H4 (cell line): ENCODE data around the gene OXTR. TPM values are rescaled to one million over a fixed set of nuclear protein-coding genes. Genes with fewer than 3 reads are reported as not detected.
"Not testable (repeated sequence)": the region's sequence is repeated elsewhere in the genome, so short reads cannot be mapped to it uniquely, and the experiment has no call there.

ENCODE experiments used
- DNase-seq: peaks from one replicate; pipeline ENCODE4 v3.0.0-alpha.2; 2015; ENCODE audit warnings: low spot score
- total RNA-seq: library from RNA; depleted of rRNA; stranded (reverse); fragments of >200 nt; shearing (Covaris generic); gene quantifications from 2 replicates; pipeline ENCODE4 v1.2.3, GENCODE V29; 2014

Gene OXTR
- total RNA-seq, 1 experiment from 2014 or later = 0.12 TPM

DNA sequence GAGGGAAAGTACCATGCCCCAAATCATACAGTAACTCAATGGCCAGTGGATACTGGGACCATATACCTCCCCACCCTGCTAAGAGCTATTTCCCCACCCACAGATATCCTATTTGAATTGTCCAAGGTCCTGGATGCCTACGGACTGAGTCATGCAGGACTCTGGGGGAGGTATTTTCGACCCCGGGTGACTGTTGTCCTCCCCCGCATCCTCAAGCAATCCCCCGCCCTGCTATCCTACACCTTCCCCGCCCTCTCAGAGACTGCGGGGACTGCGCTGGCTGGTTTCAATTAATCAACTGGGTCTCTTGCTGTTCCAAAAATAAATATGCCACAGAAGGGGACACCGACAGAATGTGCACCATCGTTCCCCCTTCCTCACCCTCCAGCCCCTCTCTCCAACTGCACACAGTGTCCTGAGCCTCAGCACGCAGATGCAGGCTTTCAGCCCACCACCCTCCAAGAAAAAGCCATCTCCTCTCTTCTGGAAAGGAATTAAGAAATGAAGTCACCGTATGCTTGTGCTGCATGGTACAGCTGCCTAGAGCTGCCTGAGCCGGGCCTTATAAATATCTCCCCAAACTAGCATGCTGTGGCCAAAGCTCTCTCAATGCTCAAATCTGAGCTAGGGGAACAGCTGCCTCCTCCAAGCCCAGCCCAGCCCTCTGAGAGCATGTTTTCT, 27.7 kb downstream of the OXTR start:
- DNase-seq = peak; percentile 52

DNA sequence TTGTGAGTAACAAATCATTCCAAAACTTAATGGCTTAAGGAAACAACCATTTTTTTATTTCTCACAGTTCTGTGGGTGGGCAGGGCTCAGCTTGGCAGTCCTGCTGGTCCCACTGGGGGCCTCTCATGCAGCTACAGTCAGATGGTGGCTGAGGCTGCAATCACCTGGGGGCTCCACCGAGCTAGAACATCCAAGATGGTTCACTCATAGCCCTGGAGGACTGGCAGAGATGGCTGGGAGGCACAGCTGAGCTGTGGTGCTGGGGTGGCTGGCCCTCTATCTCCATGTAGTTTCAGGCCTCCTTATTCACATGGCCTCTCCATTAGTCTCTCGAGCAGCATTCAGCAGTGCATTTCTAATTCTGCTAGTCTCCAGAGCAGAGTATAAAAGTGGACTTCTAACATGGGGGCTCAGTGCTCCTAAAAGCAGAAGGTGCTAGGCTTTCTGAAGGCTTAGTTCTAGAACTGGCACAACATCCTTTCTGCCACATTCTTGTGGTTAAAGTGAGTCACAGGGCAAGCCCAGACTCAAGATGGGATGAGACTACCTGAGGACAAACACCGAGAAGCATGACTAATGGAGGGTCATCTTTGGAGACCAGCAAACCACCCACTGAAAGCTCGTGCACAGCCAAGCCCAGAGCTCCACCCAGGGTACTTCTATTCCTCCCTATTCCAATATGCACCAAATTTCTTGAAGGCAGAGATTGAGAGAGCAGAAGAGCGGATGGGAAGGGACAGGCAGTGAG, 29.5 kb downstream of the OXTR start:
- DNase-seq = peak; percentile 62

DNA sequence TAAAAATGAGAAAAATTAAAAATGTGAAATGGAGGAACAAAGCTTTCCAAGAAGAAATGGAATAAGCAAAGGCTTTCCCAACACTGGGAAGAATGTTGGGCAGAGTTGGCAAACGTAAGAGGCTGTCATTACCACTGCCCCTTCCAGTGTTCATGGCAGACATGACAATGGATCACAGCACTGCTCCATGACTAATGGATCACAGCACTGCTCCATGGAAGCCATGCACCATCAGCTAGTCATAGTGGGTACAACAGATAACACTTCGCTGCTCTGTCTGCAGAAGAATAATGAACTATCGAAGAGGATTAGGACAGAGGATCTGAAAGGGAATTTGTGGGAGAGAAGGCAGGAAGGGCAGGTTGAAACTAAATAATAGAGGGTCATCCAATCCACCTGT, 30.8 kb downstream of the OXTR start:
- DNase-seq = no peak

GRCh38 chr3:8737823-8738222, 31.6 kb downstream of the OXTR start:
- DNase-seq = no peak

GRCh38 chr3:8737301-8737700, 32.1 kb downstream of the OXTR start:
- no peak for DNase-seq

DNA sequence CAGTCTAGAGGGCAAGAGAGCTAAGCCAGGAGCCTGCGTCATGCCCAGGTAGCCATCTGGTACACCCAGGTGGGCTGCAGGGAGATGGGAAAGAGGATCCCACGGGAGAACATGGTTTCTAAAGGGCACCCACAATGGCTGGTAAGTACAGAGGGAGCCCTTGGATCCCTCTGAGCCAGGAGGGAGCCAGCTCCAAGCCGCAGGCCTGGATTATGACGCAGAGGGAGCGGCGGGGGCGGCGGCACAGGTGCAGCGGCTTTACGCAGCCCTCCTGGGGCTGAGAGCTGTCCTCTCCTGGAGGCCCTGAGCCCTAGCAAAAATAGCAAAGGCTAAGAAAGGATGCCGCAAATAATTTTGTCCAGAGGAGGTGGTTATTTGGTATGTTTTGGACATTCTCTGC, 33.0 kb downstream of the OXTR start:
- DNase-seq = no peak

DNA sequence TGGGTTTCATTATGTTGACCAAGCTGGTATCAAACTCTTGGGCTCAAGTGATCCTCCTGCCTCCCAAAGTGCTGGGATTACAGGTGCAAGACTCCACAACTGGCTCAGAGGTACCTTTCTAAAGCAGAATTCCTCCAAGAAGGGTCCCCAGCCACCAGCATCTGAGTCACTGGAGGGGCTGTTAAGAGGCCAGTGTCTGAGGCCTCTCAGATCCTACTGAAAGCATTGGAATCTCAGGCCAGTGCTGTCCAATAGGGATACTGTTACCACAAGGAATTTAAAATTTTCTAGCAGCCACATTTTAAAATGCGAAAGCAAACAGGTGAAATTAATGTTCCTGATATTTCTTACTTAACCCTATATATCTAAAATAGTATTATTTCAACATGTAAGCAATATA, 34.5 kb downstream of the OXTR start:
- DNase-seq = no peak

- no peak for DNase-seq
These were observed 35.1 kb downstream of the OXTR start for GRCh38 chr3:8734137-8734878.

- DNase-seq = no peak
These were observed 35.9 kb downstream of the OXTR start, which contains the start of gene CAV3 for GRCh38 chr3:8733332-8734094. Gene CAV3, plus strand, starts transcription at chr3:8733802. Its CDS starts 75 bp downstream, at chr3:8733877.

GRCh38 chr3:8732413-8732812, 37.0 kb downstream of the OXTR start:
- DNase-seq = no peak

DNA sequence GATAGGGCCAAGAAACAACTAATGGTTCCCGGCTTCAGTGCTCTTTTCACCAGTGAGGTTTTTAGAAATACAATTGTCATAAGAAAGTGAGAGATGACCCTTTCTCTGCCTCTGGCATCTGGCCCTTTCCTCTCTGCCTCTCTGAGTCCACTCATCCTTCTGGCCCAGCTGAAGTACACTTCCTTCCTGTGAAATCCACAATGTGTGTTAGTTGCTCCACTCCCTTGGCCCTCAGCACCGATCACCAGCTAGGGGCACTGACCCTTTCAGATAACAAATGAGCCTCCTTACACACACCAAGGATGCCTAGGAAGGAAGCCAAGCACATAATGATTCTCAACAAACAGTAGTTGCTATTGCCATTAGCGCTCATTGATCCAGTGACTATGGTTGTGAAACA, 38.8 kb downstream of the OXTR start:
- no peak for DNase-seq

GRCh38 chr3:8729479-8729878, 39.9 kb downstream of the OXTR start:
- no peak for DNase-seq

DNA sequence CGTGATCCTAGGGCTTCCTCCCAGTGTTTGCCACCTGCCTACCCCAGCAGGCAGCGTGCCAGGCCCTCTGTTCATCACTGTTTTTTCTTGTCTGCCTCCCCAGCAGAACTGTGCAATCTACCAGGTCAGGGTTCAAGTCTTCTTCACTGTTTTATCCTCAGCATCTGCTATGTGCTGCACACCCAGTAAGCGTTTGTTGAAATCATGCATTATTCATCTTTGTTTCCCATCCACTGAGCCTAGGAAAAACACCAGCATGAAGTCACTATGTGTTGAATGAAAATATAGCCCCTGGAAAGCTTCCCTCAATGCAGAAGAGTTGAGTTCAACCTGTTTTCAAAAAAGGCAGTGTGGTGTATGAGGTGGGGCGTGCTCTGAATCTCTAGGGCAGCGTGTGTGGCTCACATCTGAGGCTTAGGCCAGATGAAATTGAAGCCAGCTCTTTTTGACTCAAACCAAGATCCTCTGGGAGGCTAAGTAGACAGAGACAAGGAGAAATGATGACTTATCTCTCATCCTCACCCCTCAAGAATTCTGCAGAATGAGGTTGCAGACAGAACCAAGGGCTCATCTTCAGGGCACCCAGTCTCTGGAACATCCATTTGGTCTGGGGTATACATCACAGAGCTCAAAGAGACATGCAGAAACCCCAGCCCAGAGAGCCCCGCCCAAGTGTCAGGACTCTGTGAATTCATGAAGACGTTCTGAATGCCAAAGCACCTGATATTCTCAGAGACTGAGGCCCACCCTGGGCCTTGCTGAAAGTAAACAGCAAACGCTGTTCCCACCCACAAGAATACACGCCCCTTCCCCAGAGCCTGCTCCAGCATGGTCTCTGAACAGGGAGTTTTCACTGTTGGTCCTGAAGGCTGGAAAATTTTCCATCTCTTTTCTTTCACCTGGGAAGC, 41.6 kb downstream of the OXTR start:
- DNase-seq = no peak

GRCh38 chr3:8724108-8724752, 45.2 kb downstream of the OXTR start:
- DNase-seq = no peak

DNA sequence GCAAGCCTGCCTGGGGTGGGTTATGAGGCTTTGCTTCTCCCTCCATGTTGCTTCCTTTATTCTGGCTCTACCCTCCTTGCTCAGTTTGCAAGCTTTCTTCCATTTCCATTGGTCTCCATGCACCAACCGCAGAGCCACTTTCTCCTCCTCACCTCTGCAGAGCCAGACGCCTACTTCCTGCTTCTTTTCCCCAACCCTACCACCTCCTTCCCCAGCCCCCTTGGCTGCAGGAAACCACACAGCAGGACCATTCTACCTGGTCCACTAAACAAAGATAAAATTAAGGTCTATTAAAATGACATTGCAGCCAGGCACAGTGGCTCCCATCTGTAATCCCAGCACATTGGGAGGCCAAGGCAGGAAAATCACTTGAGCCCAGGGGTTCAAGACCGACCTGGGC, 45.8 kb downstream of the OXTR start:
- no peak for DNase-seq

DNA sequence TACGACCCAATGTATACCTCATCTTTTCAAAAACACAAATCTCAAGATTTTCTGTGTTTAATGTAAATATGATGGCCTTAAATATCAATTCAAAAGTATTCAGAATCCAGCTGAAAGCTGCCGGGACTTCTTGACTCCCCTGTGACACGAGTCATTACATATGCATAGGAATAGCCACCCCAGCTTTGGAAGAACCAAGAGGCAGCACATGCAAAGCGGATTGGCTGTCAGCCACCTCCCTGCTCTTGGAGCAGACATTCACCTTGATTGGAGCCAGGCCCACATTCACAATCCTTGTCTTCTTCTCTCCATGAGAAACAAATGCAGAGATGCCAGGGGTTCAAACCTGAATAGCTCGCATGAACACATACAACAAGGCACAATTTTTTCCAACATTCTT, 46.6 kb downstream of the OXTR start:
- DNase-seq = no peak

- not testable (repeated sequence) for DNase-seq
These were observed 53.7 kb downstream of the OXTR start for GRCh38 chr3:8715757-8716156.

DNA sequence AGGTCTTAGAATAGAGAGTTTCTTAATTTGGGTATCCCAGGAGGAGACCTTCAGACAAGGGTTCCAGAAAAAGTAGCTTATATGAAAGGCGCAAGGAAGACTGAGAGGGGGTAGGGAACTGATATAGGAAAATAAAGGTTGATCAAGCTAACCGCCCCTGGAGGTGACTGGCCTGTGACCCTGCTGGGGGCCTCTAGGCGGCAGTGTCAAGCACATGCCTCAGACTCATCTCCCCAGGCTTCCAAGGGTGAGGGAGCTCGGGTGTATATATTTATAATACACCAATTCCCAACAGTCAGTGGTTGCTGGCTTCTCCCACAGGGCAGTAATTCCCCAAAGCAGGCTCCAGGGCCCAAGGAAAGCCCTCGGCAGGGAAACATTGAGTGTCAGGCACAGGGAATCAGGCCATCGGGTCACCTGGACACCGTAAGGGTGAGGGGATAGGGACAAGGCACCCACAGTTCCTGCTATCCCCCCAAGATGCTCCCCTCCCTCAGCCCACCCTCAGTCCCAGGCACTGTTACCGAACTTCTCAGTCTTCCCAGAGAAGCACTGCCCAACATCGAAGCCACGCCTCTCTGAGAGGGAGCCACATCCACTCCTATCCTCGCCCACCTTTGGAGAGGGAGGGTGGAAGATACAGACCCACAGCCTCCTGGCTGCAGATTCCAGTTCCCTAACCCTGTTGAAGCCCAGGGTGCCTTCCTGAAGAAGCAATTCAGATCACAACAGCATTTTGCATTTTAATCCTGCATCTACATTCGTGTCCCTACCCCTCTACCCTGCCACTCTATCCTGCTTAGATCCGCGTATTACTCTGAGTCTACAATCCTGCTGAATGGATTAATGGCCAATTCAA, 55.3 kb downstream of the OXTR start:
- no peak for DNase-seq

DNA sequence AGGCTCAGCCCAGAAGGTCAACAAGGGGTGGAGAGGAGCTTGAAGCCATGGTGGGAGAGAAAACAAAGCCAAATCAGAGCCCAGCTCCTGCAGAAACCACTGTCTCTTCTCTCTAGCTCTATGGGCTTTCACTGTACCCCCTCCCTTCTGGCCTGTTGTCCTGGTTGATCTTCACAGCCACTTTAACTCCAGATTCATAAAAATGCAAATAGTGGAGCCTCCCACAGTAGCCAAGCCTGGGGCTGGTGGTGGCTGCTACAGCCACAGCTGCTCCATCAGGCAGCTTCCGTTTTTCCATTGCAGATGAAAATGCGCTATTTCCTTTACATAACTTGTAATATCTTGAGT, 56.5 kb downstream of the OXTR start:
- no peak for DNase-seq
